C4-2B (cell line): ENCODE data around the gene AXIN2.

Source experiments
- H3K27ac ChIP-seq: fragments of 450-650 bp; 2 replicates; pipeline ENCODE4 v1.5.1; 2017
- CTCF ChIP-seq: fragments of 450-650 bp; conservative IDR thresholded peaks from 2 replicates; pipeline ENCODE4 v1.5.1; 2017; ENCODE audit warnings: mild to moderate bottlenecking
- ZFX ChIP-seq: fragments of 450-650 bp; IDR thresholded peaks from 2 replicates; pipeline ENCODE4 v1.6.1; 2017

The AXIN2 gene

GRCh38 chr17:65558311-65558682, 3.2 kb downstream of the AXIN2 start:
- TF ChIP-seq ZFX (no peak), CTCF (no peak)
- no peak overlapping the region for H3K27ac ChIP-seq

GRCh38 chr17:65557349-65558310, 3.8 kb downstream of the AXIN2 start:
- TF ChIP-seq ZFX = no peak
- no peak for TF ChIP-seq CTCF
- no peak overlapping the region for H3K27ac ChIP-seq

- H3K27ac ChIP-seq = no peak overlapping the region
- TF ChIP-seq CTCF (no peak), ZFX (no peak)
These were observed 4.5 kb downstream of the AXIN2 start for GRCh38 chr17:65556910-65557348.

GRCh38 chr17:65556014-65556909, 5.2 kb downstream of the AXIN2 start:
- no peak overlapping the region for H3K27ac ChIP-seq
- TF ChIP-seq ZFX = no peak
- TF ChIP-seq CTCF = peak; percentile 86

GRCh38 chr17:65554553-65555223, 6.8 kb downstream of the AXIN2 start:
- no peak for TF ChIP-seq ZFX
- TF ChIP-seq CTCF = no peak
- no peak overlapping the region for H3K27ac ChIP-seq

GRCh38 chr17:65553646-65554552, 7.5 kb downstream of the AXIN2 start:
- no peak for TF ChIP-seq ZFX
- TF ChIP-seq CTCF = no peak
- no peak overlapping the region for H3K27ac ChIP-seq
